Nephron progenitor cell (in vitro differentiated cells): ENCODE data around the gene ZNF606.
"Not testable (repeated sequence)": the region's sequence is repeated elsewhere in the genome, so short reads cannot be mapped to it uniquely, and the experiment has no call there.

ENCODE experiments used
- DNase-seq: peaks from one replicate; pipeline ENCODE4 v3.0.0; 2021
- H3K27ac Mint-ChIP-seq: 2 replicates; pipeline ENCODE4 v1.8.0; 2021; ENCODE audit warnings: mild to moderate bottlenecking, moderate library complexity, mixed read lengths
- H3K27me3 Mint-ChIP-seq: 2 replicates; pipeline ENCODE4 v1.8.0; 2021; ENCODE audit warnings: mild to moderate bottlenecking, low read depth, mixed read lengths; ENCODE audit not compliant: poor library complexity
- H3K36me3 Mint-ChIP-seq: 2 replicates; pipeline ENCODE4 v1.8.0; 2021; ENCODE audit warnings: low read depth, mixed read lengths
- H3K4me1 Mint-ChIP-seq: 2 replicates; pipeline ENCODE4 v1.8.0; 2021; ENCODE audit warnings: mixed read lengths
- H3K4me3 Mint-ChIP-seq: 2 replicates; pipeline ENCODE4 v1.8.0; 2021; ENCODE audit warnings: mild to moderate bottlenecking, moderate library complexity, mixed read lengths
- H3K9me3 Mint-ChIP-seq: 2 replicates; pipeline ENCODE4 v1.8.0; 2021; ENCODE audit warnings: mild to moderate bottlenecking, moderate library complexity, mixed read lengths
- TF ChIP-seq, protein P1 (sequence below): fragments of 200-600 bp; sonication (generic); IDR thresholded peaks from 2 replicates; pipeline ENCODE4 v1.5.0; 2021; ENCODE audit warnings: antibody characterized with exemption

Gene ZNF606

DNA sequence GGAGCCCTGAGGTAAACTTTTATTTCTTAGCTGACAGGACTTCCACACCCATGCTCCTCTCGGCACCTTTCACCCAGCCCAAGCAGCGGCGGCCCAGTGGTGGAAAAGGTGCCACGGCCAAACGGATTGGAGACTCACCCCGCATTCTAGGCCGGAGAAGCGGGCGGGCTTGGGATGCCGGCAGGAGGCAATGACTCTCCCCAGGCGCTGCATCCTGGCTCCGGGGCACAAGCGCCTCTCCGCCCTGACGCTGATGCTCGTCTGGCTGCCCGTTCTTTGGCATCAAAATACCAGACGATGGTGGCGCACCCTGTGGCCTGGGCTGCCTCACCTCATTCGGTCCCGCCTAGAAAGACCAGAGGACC lies 6.7 kb upstream of the ZNF606 start:
- DNase-seq, result no peak
- Mint-ChIP-seq H3K27ac (no peak overlapping the region), H3K9me3 (peaks cover 95% of the 10 kb centered on the region), H3K4me3 (no peak overlapping the region), H3K4me1 (peaks cover 5% of the 10 kb centered on the region), H3K36me3 (peaks cover 91% of the 10 kb centered on the region), H3K27me3 (peaks cover 4% of the 10 kb centered on the region)
- TF ChIP-seq, protein P1, sequence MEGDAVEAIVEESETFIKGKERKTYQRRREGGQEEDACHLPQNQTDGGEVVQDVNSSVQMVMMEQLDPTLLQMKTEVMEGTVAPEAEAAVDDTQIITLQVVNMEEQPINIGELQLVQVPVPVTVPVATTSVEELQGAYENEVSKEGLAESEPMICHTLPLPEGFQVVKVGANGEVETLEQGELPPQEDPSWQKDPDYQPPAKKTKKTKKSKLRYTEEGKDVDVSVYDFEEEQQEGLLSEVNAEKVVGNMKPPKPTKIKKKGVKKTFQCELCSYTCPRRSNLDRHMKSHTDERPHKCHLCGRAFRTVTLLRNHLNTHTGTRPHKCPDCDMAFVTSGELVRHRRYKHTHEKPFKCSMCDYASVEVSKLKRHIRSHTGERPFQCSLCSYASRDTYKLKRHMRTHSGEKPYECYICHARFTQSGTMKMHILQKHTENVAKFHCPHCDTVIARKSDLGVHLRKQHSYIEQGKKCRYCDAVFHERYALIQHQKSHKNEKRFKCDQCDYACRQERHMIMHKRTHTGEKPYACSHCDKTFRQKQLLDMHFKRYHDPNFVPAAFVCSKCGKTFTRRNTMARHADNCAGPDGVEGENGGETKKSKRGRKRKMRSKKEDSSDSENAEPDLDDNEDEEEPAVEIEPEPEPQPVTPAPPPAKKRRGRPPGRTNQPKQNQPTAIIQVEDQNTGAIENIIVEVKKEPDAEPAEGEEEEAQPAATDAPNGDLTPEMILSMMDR, result no peak

DNA sequence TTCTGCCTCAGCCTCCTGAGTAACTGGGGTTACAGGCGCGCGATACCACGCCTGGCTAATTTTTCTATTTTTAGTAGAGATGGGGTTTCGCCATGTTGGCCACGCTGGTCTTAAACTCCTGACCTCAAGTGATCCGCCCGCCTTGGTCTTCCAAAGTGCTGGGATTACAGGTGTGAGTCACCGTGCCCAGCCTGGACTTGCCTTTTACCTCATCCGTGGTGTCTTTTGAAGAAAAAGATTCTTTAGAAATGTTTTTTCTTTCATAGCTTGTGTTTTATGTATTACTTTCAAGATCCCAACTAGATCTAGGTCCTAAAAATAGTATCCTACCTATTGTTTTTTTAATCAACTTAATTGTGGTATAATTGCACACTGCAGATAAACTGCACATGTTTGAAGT lies 6.3 kb upstream of the ZNF606 start:
- not testable (repeated sequence) for H3K27ac Mint-ChIP-seq, H3K4me1 Mint-ChIP-seq, H3K4me3 Mint-ChIP-seq, DNase-seq, H3K27me3 Mint-ChIP-seq
- peaks cover 94% of the 10 kb centered on the region for H3K36me3 Mint-ChIP-seq
- H3K9me3 Mint-ChIP-seq, result peaks cover 95% of the 10 kb centered on the region

DNA sequence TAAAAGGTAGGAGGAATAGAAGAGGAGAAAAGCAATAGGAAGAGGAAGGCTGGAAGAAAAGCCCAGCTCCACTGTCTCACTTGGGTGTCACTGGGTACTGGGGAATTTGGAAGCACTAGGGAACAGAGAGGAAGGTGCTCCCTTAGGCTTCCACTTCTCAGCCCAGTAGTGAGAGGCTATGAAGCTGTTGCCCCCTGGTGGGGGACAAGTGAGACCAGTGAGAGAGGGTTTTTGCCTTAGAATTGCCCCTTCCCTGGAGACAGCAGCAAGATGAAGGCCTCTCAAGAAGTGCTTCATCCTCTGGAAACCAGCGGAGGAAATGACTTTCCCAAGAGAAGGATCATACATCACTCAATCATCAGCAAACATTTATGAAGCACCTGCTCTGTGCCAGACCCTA lies 4.7 kb upstream of the ZNF606 start:
- TF ChIP-seq, protein P1, result no peak
- Mint-ChIP-seq H3K27me3 (peaks cover 4% of the 10 kb centered on the region), H3K4me1 (peaks cover 5% of the 10 kb centered on the region)

DNA sequence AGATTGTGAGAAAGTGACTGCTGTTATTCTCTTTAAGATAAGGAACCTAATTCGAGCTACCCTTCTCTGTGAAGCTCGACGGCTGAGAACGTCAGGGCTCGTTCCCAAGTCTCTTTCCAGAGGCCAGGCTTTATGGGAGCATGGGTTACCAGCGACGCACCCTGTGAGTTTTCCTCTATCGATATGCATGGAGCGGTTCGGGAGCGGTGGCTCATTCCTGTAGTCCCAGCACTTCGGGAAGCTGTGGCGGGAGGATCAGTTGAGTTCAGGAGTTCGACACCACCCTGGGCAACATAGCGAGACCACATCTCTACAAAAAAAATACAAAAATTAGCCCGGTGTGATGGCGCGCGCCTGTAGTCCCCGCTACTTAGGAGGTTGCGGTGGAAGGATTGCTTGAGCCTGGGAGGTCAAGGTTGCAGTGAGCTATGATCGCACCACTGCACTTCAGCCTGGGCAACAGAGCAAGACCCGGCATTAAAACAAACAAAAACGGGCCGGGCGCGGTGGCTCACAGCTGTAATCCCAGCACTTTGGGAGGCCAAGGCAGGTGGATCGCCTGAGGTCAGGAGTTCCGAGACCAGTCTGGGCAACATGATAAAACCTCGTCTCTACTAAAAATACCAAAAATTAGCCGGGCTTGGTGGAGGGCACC lies 681 bp upstream of the ZNF606 start:
- H3K36me3 Mint-ChIP-seq, result peaks cover 95% of the 10 kb centered on the region
- H3K4me3 Mint-ChIP-seq, result peak overlapping the region; percentile 87
- DNase-seq, result no peak
- peaks cover 12% of the 10 kb centered on the region for H3K4me1 Mint-ChIP-seq
- peaks cover 13% of the 10 kb centered on the region for H3K27me3 Mint-ChIP-seq
- peaks cover 98% of the 10 kb centered on the region for H3K9me3 Mint-ChIP-seq
- TF ChIP-seq, protein P1, result no peak
- no peak overlapping the region for H3K27ac Mint-ChIP-seq

More for the DNA sequence above, 4.7 kb upstream of the ZNF606 start:
- no peak for DNase-seq
- H3K36me3 Mint-ChIP-seq, result peaks cover 90% of the 10 kb centered on the region
- H3K9me3 Mint-ChIP-seq, result peaks cover 93% of the 10 kb centered on the region
- H3K27ac Mint-ChIP-seq, result no peak overlapping the region
- H3K4me3 Mint-ChIP-seq, result no peak overlapping the region

DNA sequence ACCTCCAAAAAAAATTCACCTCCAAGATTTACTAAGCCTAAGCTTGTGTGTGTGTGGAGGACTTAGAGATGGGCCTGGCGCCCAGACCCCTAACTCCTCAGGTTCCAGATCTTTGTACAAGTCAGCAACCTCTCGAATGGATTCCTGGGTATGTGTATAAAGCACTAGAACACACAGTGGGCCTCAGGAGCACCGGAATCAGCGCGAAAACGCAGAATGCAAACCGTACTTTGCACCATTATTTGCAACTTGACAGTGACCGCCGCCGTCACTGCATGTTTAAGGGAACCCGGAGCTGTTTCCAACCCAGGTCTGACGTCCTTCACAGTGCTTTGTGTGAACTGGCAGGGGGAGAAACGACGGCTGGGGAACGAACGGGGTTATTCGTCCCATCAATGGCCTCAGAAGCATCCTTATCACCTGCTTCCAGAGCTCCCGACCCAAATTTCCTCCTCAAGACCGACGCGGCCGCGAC lies 688 bp downstream of the ZNF606 start:
- peak; percentile 7 for DNase-seq
- peaks cover 95% of the 10 kb centered on the region for H3K36me3 Mint-ChIP-seq
- H3K9me3 Mint-ChIP-seq, result peaks cover 98% of the 10 kb centered on the region
- peaks cover 17% of the 10 kb centered on the region for H3K27me3 Mint-ChIP-seq
- peak overlapping the region; percentile 87 for H3K4me3 Mint-ChIP-seq
- peaks cover 12% of the 10 kb centered on the region for H3K4me1 Mint-ChIP-seq
- TF ChIP-seq, protein P1, result no peak
- H3K27ac Mint-ChIP-seq, result peak overlapping the region; percentile 81

DNA sequence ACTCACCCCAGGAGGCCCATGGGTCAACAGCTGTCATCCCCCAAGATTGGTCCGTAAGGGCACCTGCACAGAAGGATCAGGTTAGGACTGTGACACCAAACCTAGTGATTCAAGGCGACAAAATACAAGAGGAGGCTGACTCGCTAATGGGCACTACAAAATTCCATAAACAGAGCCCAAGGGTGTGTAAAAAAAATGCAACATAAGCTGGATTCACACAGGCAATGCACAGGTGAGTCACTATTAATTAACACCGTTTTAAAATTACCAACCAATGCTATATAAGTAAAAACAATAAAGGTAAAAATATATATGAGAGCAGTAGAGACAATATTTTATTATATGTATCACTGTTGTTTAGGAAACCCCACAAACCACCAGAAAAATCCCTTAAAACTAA lies 1.9 kb downstream of the ZNF606 start:
- H3K27ac Mint-ChIP-seq, result no peak overlapping the region
- peaks cover 12% of the 10 kb centered on the region for H3K4me1 Mint-ChIP-seq
- TF ChIP-seq, protein P1, result no peak
- no peak for DNase-seq
- peaks cover 98% of the 10 kb centered on the region for H3K9me3 Mint-ChIP-seq
- peaks cover 17% of the 10 kb centered on the region for H3K27me3 Mint-ChIP-seq
- peaks cover 95% of the 10 kb centered on the region for H3K36me3 Mint-ChIP-seq
- peak overlapping the region; percentile 87 for H3K4me3 Mint-ChIP-seq
